Fibroblast of skin of left biceps (primary cell): ENCODE measurements around the gene ANKLE2.
"Not testable (repeated sequence)": the region's sequence is repeated elsewhere in the genome, so short reads cannot be mapped to it uniquely, and the experiment has no call there.

Experiments used
- DNase-seq, 2 experiments: peaks; one replicate each; pipeline ENCODE4 v3.0.0-alpha.2; 2013; ENCODE audit warnings: low read depth in 2 of 2

The ANKLE2 gene

DNA sequence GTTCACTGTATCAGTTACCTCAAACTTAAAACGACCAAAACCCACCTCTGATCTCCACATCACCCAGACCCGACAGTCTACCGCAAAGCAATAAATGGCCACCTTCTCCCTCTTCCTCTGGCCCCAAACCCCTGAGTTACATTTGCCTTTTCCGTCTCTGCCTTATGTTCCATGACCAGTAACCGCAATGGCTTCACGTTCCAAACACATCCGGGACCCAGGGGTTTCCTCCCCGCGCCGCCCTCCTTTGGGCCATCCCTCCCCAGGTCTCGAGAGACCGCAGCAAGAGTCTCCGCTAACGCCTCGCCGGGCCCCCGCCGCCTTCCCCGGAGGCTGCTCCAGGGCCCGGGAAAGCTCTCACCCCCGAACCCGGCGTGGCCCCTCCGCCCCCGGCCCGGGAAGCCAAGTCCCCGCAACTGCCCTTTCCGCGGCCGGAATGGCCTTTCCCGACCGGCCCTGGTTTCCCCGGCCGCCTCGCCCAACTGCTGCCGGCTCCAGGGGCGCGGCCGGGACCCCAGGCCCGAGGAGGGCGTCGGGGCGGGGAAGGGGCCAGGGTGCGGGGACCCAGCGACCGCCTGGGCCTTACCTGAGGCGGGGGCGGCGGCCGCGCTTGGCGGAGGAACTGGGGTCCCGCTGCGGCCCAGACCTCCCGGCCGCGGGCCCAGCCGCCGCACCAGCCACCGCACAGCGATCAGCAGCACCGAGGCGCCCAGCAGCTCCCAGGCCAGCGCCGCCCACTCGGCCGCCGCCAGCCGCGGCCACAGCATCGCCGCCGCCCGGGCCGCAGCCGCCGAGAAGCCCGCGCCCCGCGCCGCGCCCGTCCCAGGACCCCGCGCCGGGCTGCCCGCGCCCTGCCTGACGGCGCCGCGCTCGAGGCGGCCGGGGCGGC lies at the start of gene ANKLE2:
Gene ANKLE2, minus strand, starts transcription at position 801 of the 889 bp plus-strand sequence. Its CDS starts 34 bp downstream, at position 767.
- DNase-seq, result peak in 1 of 2 experiments; percentile 33

GRCh38 chr12:132809391-132809790 lies 47.8 kb upstream of the ANKLE2 start:
- not testable (repeated sequence) for DNase-seq

DNA sequence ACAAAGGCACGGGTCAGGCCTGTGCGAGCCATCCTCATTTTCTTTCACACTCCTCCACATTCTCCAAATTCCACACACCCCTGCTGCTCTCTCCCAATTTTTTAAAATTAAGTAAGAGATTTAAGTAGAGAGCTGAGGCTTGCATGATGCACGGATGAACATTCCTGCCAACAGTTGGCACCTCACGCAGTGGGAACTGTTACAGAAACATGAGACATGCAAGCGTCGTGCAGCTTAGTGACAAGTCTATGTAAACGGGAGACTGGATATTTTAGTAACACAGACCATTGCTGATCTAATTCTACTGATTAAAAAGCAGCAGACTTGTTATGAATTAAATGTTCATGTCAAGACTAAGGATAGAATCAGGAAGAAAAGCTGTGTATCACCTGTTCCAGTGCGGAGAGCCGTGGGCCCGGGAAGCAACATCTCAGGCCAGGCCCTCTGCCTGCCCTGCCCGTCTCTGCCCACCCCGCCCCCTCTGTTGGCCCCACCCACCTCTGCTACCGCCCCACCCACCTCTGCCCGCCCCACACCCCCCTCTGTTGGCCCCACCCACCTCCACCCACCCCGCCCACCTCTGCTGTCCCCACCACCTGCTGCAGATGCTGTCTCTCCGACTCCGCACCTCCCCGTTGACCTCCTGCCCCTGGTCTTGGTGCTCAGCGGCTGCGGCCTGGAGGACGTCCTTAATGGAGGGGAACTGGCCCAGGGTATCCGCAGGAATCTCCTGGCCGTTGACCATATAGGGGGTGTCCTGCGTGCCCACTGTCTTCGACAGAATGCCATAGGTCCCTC lies 45.9 kb upstream of the ANKLE2 start:
- DNase-seq, result no peak

DNA sequence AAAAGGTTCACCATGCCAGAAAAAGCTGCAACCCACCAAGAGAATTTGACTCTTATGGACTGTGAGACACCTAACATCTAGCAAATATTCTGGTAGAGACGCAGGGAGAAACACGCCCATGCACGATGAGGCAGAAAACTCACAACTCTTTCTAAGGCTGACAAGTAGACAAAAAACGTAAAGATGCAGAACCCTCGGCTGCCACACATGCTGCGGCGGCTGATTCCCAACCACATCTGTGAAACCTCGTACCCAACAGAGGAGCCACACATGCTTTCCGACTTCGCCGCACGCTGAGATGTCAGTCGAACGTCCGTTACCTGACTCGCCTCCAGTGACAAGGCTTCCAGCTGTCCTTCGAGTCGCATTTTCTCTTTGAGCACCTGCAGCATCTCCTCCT lies 45.2 kb upstream of the ANKLE2 start:
- no peak for DNase-seq

DNA sequence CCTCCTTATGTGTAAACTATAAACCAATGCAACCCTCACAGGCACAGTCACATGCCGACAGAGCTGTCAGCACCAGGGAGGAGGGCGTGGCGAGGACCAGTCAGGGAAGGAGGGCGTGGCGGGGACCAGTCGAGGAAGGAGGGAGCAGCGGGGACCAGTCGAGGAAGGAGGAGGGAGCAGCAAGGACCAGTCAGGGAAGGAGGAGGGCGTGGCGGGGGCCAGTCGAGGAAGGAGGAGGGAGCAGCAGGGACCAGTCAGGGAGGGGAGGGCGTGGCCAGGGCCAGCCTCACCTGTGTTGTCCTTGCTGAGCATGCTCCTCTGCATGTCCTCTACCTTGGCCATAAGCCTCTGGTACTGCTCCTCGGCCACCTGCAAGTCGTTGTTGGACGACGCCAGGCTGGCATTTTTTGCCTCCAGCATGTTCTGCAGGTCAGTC lies 42.8 kb upstream of the ANKLE2 start:
- no peak for DNase-seq

DNA sequence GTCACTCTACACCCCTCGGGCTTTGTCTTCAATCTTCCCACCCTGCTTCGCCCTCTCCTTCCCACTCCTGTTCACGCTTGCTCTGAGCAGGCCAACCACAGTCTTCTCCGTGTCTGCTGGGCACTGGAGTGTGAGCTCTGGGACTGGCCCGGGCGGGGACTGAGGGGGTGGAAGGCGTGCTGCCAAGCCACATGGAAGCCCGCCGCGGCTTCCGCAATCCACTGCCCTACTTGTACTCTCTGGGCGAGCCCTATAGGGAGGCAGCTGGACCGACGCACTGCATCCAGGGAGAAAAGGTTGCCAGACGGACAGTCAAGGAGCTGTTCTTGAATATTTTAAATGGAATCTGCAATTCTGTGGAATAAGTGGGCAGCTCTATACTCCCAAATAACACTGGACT lies 42.3 kb upstream of the ANKLE2 start:
- no peak for DNase-seq

DNA sequence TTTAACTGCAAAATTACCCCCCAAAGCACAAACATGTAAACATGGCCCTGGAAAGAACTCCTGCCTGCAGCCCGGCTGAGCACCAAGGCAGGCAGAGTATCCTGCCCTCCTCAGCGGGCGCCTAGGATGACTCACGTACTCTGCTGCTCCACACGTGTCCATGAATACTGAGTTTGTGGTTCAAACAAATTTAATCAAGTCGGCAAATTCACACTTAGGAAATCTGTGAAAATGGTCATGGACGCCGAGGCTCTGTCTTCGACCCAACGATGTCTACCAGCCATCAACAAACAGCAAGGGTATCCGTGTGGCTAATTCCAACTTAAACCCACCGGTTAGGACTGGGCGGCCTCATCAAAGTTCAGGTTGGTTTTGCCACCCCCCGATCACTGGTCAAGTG lies 41.5 kb upstream of the ANKLE2 start:
- DNase-seq, result no peak

DNA sequence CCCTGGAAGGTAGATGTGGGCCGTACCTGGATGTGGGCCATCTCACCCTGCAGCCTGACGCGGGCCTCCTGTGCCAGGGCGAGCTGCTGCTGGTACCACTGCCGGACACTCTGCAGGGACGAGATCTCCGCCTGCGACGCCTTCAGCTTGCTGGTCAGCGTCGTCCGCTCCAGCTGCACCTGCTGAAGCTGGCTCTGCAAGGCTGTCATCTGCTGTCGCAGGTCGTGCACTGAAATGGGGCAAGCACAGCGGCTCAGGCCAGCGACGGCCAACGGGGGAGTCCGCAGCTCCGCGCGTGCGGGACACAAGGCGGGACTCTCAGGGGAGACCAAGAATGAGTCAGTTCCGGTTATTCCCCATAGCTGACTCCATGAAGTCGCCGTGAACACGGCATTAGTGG lies 40.1 kb upstream of the ANKLE2 start:
- no peak for DNase-seq

- no peak for DNase-seq
Observed at GRCh38 chr12:132798836-132799235, 37.2 kb upstream of the ANKLE2 start.

GRCh38 chr12:132797820-132798570 lies 36.4 kb upstream of the ANKLE2 start:
- no peak for DNase-seq

DNA sequence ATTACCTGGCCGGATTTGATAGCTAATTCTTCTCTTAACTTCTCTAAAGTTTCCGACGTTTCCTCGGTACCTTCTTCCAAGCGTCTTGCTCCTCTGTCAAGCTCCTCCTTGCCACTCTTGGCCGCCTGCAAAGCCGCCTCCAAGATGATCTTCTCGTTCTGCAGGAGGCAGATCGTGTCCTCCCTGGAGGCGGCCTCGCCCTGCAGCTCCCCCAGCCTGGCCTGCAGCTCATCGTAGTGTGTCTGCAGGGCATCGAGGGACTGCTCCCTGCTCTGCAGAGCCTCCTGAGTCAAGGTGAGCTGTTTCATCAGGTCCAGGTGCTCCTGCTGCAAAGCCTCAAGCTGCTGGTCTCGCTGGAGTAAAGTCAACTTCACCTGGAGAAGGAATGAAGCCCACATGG lies 34.2 kb upstream of the ANKLE2 start:
- DNase-seq, result no peak

- DNase-seq, result not testable (repeated sequence)
Observed at GRCh38 chr12:132791940-132792339, 30.3 kb upstream of the ANKLE2 start.

DNA sequence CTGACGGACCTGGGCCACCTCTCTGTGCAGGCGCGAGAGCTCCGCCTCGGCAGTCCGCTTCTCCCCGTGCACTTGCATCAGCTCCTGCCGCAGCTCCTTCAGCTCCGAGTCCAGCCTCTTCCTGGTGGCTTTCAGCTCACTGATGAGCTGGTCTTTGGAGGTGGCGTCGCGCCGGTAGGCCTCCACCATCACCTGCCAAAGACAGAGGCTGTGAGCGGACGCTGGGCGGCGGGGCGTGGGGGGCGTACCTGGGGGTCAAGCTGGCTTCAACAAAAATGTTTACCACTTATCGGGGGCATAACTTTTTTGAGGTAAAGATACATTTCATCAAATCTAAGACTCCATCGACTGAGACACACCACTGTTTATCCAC lies 27.5 kb upstream of the ANKLE2 start:
- DNase-seq, result no peak

- DNase-seq, result no peak
Observed at GRCh38 chr12:132788375-132789098, 26.9 kb upstream of the ANKLE2 start.

DNA sequence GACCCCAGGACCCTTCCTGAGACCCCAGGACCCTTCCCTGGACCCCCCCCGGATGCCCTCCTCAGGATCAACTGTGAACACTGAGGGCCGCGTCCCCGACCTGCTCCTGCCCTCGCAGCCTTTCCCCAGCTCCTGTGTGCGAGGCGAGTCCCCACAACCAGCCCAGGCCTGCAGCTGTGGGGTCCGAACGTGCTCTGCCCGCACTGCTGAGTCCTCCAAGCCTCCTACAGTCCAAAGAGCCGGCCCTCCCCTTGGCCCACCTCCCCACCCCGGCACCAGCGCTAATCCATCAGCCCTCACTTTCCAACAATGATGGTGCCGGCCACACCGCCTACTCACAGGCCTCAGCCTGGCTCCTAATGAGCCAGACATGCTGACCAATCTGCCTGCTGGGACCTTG lies 26.2 kb upstream of the ANKLE2 start:
- no peak for DNase-seq

GRCh38 chr12:132786192-132786591 lies 24.6 kb upstream of the ANKLE2 start:
- DNase-seq, result no peak

- no peak for DNase-seq
Observed at GRCh38 chr12:132784580-132784979, 22.9 kb upstream of the ANKLE2 start.

DNA sequence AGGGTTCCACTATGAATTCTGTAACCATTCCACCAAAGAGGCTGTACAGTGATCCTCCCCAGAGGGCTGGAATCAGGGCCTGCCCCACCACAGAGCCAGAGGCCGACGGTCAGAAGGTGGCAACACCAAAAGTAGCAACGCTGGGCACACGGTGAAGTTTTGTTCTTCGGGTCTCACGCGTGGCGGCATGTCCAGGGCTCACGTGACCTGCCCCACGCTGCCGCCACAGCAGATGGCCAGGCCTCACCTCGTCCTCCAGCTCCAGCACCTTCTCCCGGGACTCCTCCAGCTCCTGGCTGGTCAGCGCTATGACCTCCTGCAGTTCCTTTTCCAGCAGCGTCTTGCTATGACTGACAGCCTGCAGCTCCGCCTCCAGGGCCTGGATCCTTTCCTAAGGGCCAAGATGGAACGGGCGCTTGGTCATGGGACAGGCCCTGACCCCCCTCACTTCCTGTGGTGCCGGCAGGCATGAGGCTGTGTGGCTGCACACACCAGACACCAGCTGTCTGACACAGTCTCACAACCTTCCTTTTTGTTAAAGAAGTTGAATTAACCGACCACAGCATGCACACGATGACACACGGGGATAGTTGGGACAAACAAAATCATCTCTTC lies 22.4 kb upstream of the ANKLE2 start:
- no peak for DNase-seq

DNA sequence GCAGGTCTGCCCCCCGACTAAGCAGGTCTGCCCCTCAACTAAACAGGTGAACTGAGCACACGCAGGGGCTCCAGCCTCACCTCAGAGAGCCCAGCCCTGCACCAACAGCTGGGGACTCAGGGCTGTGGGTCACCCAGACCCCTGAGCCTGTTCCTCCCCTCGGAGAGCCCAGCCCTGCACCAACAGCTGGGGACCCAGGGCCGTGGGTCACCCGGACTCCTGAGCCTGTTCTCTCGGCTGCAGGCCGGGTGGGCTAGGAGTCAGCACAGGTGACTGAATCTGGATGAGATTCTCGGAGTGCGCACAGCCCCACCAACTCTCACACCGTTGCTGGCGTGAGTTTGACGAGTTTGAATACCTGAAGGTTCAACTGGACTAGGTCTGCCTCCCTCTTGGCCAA lies 20.3 kb upstream of the ANKLE2 start:
- no peak for DNase-seq

GRCh38 chr12:132779781-132780353 lies 18.2 kb upstream of the ANKLE2 start:
- no peak for DNase-seq

DNA sequence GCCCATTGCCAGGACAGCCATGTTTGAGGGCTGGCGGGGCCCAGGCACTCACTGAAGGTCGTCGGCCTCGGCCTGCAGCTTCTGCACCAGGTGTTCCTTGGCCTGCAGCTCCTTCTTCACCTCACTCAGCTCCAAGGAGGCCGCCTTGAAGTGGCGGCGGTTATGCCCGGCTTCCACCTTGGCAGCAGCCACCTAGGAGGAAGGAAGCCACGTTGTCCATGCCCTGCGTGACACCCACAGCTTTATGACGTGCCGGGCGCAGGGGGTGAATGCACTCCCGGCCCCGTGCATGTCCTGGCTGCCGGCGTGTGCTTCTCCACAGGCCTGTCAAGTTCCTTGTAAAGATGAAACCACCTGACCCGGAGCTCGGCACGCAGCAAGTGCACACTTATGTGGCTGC lies 16.0 kb upstream of the ANKLE2 start:
- no peak for DNase-seq
